Calu3 (cell line): ENCODE measurements around the gene HSPA1B. TPM values are rescaled to one million over a fixed set of nuclear protein-coding genes. Genes with fewer than 3 reads are reported as not detected.
A peak's percentile ranks its signal among the peaks of the same experiment; 100 is the strongest.
"Not testable (repeated sequence)": the region's sequence is repeated elsewhere in the genome, so short reads cannot be mapped to it uniquely, and the experiment has no call there.

Experiments
- BruUV-seq: library from RNA; stranded (reverse); fragments of 400-500 nt; replicated peaks from 2 replicates; lab custom pipeline; 2021; lab: Mats Ljungman, UMichigan
- CTCF ChIA-PET: fragments of 300-600 bp; sonication (Branson Sonifier 250); formaldehyde crosslinking; loops from one replicate; lab custom pipeline; 2022; ENCODE audit warnings: antibody characterized with exemption; lab: Charles Lee
- DNase-seq: peaks from one replicate; pipeline ENCODE4 v3.0.0; 2022
- H3K27ac Mint-ChIP-seq: one replicate; pipeline ENCODE4 v1.8.0; 2022; ENCODE audit warnings: mixed read lengths; ENCODE audit not compliant: unreplicated experiment
- H3K27me3 Mint-ChIP-seq: one replicate; pipeline ENCODE4 v1.8.0; 2022; ENCODE audit warnings: mixed read lengths; ENCODE audit not compliant: unreplicated experiment
- H3K36me3 Mint-ChIP-seq: one replicate; pipeline ENCODE4 v1.8.0; 2022; ENCODE audit warnings: mild to moderate bottlenecking, moderate library complexity, mixed read lengths; ENCODE audit not compliant: insufficient read depth, unreplicated experiment
- H3K4me1 Mint-ChIP-seq: one replicate; pipeline ENCODE4 v1.8.0; 2022; ENCODE audit warnings: mild to moderate bottlenecking, low read depth, mixed read lengths; ENCODE audit not compliant: unreplicated experiment
- H3K4me3 Mint-ChIP-seq: one replicate; pipeline ENCODE4 v1.8.0; 2022; ENCODE audit warnings: mild to moderate bottlenecking, low read depth, moderate library complexity, mixed read lengths; ENCODE audit not compliant: unreplicated experiment
- H3K9me3 Mint-ChIP-seq: one replicate; pipeline ENCODE4 v1.8.0; 2022; ENCODE audit warnings: low read depth, mixed read lengths; ENCODE audit not compliant: unreplicated experiment
- intact Hi-C: fragments of 100-400 bp; cut with micrococcal nuclease; formaldehyde crosslinking; loops from one replicate; pipeline ENCODE4 v1.10.0; 2022; ENCODE audit not compliant: unreplicated experiment
- total RNA-seq: library from RNA; stranded (reverse); gene quantifications from 2 replicates; pipeline ENCODE4 v1.2.3, GENCODE V29; 2022
- TF ChIP-seq, protein P1 (sequence below): fragments of 200-600 bp; IDR thresholded peaks from one replicate; pipeline ENCODE4 v1.8.0; 2022; ENCODE audit warnings: antibody characterized with exemption; ENCODE audit not compliant: unreplicated experiment

HSPA1B gene
- total RNA-seq, 1 experiment from 2014 or later: 705 TPM

DNA sequence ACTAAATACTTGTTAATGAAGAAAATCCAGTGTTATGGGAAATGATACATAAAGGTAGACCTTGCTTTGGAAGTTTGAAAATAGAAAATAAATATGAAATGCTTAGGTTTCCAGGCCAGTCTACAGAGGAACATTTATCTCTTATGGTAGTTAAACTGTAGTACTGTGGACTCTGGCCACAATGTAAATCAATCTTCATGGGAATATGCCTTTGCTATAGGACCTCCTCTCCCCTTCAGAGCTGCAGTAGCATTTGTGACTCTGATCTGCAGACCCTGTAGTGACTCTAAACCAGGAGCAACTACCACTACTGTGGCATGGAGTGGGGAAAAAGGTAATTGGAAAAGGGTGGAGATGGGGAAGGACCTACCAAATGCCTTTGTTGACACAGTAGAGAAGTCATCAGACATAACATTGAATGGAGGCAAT lies 7.7 kb upstream of the HSPA1B start:
- CTCF ChIA-PET: interaction anchor here (0.6 to 1.6 kb wide), 4 partner anchors 11 to 47 kb away, joined by 3 to 6 read pairs (median 3); partner anchors contain the start of gene LSM2
- Mint-ChIP-seq H3K4me1 (peaks cover 46% of the 10 kb centered on the region), H3K36me3 (peaks cover 78% of the 10 kb centered on the region), H3K27ac (peak overlapping the region; percentile 40), H3K9me3 (no peaks in the 10 kb centered on the region), H3K4me3 (peak overlapping the region; percentile 89), H3K27me3 (no peaks in the 10 kb centered on the region)
- no peak for DNase-seq
- TF ChIP-seq, protein P1, sequence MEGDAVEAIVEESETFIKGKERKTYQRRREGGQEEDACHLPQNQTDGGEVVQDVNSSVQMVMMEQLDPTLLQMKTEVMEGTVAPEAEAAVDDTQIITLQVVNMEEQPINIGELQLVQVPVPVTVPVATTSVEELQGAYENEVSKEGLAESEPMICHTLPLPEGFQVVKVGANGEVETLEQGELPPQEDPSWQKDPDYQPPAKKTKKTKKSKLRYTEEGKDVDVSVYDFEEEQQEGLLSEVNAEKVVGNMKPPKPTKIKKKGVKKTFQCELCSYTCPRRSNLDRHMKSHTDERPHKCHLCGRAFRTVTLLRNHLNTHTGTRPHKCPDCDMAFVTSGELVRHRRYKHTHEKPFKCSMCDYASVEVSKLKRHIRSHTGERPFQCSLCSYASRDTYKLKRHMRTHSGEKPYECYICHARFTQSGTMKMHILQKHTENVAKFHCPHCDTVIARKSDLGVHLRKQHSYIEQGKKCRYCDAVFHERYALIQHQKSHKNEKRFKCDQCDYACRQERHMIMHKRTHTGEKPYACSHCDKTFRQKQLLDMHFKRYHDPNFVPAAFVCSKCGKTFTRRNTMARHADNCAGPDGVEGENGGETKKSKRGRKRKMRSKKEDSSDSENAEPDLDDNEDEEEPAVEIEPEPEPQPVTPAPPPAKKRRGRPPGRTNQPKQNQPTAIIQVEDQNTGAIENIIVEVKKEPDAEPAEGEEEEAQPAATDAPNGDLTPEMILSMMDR: no peak
- intact Hi-C loops: loop anchor here (2.0 to 5.0 kb wide), 3 partner anchors 15 to 43 kb away; partner anchors contain the start of genes VARS1 and VWA7
- BruUV-seq: no TSS peak

DNA sequence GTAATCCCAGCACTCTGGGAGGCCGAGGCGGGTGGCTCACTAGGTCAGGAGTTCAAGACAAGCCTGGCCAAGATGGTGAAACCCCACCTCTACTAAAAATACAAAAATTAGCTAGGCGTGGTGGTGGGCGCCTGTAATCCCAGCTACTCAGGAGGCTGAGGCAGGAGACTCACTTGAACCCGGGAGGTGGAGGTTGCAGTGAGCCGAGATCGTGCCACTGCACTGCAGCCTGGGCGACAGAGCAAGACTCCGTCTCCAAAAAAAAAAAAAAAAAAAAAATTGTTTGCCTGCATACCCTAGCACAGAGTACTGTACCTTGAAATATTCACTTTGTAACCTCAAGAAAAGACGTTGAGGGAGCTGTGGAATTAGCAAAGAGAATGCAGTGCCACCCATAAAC lies 7.1 kb upstream of the HSPA1B start:
- DNase-seq, H3K9me3 Mint-ChIP-seq, H3K27me3 Mint-ChIP-seq, BruUV-seq: not testable (repeated sequence)
- CTCF ChIA-PET: interaction anchor here (1.0 kb wide), 1 partner anchor 29 kb away, joined by 3 read pairs; no protein-coding TSS in a partner anchor
- intact Hi-C loops: loop anchor here (2.0 to 5.0 kb wide), 3 partner anchors 14 to 43 kb away; partner anchors contain the start of genes VARS1 and VWA7
- peaks cover 51% of the 10 kb centered on the region for H3K4me1 Mint-ChIP-seq
- peak overlapping the region; percentile 89 for H3K4me3 Mint-ChIP-seq
- peak overlapping the region; percentile 95 for H3K27ac Mint-ChIP-seq
- H3K36me3 Mint-ChIP-seq: peaks cover 78% of the 10 kb centered on the region

DNA sequence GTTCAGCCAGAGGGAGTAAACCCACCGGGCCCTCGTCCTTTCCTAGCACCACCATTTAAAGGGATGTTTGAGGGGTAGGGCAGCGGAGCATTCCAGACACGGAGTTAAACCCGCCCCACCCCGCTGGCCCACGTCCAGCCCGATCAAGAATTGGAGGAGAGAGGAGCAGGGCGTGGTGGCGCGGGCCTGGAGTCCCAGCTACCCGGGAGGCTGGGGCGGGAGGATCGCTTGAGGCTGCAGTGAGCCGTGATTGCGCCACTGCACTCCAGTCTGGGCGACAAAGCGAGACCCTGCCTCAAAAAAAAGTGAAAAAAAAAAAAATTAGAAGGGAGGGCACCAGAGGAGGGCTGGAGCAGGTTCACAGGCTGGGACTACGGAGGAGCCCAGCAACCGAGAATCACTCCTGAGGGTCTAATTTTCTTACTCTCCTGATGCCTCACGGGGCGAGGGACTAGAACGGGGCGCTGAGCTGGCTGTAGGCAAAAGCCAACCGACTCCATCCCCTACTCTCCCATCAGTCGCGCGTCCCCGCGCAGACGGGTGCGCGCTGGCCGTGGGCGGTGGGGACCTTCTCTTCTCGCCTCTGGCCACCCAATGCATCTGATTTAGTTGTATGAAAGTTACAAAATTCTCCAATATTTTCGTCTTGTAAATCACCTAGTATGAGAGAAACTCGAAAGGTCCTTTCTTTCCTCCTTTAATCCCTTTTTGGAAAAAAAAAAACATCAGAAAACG lies 6.1 kb upstream of the HSPA1B start:
- intact Hi-C loops: loop anchor here (2.0 to 5.0 kb wide), 3 partner anchors 13 to 44 kb away; partner anchors contain the start of genes VARS1 and VWA7
- Mint-ChIP-seq H3K4me3 (peak overlapping the region; percentile 89), H3K27me3 (no peaks in the 10 kb centered on the region), H3K36me3 (peaks cover 84% of the 10 kb centered on the region), H3K4me1 (peaks cover 58% of the 10 kb centered on the region), H3K9me3 (no peaks in the 10 kb centered on the region), H3K27ac (peak overlapping the region; percentile 95)
- BruUV-seq: no TSS peak
- CTCF ChIA-PET: interaction anchor here (0.6 to 2.9 kb wide), 9 partner anchors 8 to 175 kb away, joined by 3 to 13 read pairs (median 7); partner anchors contain the start of genes ABHD16A, LSM2, VARS1 and VWA7
- TF ChIP-seq, protein P1: no peak
- peak; percentile 94 for DNase-seq

DNA sequence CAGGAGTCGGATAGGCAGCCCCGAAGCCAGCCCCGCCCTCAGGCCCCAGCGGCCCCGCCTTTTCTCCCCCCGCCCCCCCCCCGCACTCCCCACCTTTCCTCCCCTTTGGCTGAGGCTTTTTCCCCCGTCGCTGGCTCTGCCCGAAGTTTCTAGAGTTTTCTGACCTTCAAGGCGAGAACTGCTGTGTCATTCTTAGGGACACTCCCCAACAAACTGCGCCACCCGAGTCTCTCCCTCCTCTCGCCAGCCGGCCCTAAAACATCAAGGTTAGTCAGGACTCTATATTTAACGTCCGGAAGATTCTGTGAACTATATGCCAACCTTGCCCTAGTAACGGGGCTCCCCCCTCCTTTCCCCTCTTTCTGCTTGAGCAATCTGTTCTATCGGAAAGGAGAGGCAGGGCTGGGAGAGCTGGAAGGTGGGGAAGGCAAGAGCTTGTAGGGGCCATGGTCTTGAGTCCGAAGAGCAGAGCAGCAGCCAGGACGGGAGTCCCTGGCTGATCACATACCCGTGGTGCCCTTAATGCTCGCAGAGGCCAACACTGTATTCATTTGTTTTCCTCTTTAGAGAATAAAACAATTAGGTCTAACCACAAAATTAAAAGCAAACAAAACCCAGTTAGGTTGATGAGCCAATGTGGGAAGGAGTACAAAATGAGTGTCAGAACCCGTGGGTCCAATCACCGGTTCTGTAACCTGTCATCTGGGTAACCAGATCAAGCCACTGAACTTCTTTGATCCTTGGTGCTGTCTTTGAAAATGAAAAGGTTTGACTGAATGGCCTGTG lies 5.3 kb upstream of the HSPA1B start:
- Mint-ChIP-seq H3K9me3 (no peaks in the 10 kb centered on the region), H3K4me1 (peaks cover 64% of the 10 kb centered on the region), H3K4me3 (peak overlapping the region; percentile 89), H3K27ac (peak overlapping the region; percentile 95), H3K27me3 (peaks cover 5% of the 10 kb centered on the region), H3K36me3 (peaks cover 90% of the 10 kb centered on the region)
- intact Hi-C loops: loop anchor here (5.0 kb wide), 1 partner anchor 45 kb away; the partner anchor contains the start of gene VWA7
- BruUV-seq: TSS peak; percentile 20
- CTCF ChIA-PET: interaction anchor here (0.5 to 2.9 kb wide), 14 partner anchors 8 to 152 kb away, joined by 3 to 13 read pairs (median 5); partner anchors contain the start of genes ABHD16A, LSM2, LY6G5B and VARS1
- TF ChIP-seq, protein P1: no peak
- peak; percentile 93 for DNase-seq

DNA sequence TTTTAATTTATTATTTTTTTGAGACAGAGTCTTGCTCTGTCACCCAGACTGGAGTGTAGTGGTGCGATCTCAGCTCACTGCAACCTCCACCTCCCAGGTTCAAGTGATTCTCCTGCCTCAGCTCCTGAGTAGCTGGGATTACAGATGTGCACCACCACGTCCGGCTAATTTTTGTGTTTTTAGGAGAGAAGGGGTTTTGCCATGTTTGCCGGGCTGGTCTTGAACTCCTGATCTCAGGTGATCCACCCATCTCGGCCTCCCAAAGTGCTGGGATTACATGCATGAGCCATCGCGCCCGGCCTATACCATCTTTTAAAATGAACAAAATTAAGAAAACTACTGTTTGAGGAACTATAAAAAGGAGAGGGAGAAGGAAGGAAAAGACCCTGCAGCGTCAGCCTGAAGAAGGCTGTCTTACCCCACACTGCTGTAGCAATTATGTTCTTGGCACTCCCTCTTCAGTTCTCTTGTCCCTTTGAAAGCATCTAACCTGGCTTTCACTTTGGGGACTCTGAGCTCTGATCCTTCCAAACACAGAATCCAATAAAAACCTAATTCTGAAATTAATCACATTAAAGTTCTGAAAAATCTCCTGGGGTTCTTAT lies 3.8 kb upstream of the HSPA1B start:
- not testable (repeated sequence) for BruUV-seq, H3K9me3 Mint-ChIP-seq, DNase-seq
- Mint-ChIP-seq H3K4me3 (peak overlapping the region; percentile 89), H3K36me3 (peaks cover 84% of the 10 kb centered on the region), H3K4me1 (peaks cover 70% of the 10 kb centered on the region), H3K27ac (peak overlapping the region; percentile 95), H3K27me3 (peaks cover 13% of the 10 kb centered on the region)
- CTCF ChIA-PET: interaction anchor here (0.6 to 2.9 kb wide), 8 partner anchors 17 to 172 kb away, joined by 3 to 13 read pairs (median 4); partner anchors contain the start of genes CLIC1, LSM2 and VWA7
- intact Hi-C loops: loop anchor here (5.0 kb wide), 1 partner anchor 46 kb away; the partner anchor contains the start of gene VWA7
